Neural progenitor cell (in vitro differentiated cells): ENCODE results near the gene MRGPRX2.

Source experiments
- CTCF ChIP-seq: fragments of 200-600 bp; sonication (generic); IDR thresholded peaks from 2 replicates; pipeline ENCODE4 v1.5.1; 2017; ENCODE audit warnings: antibody characterized with exemption, mild to moderate bottlenecking
- EZH2 ChIP-seq: fragments of 200-600 bp; sonication (generic); IDR thresholded peaks from 2 replicates; pipeline ENCODE4 v1.6.1; 2017; ENCODE audit warnings: antibody characterized with exemption, mild to moderate bottlenecking, moderate library complexity
- EZH2phosphoT487 ChIP-seq: fragments of 200-600 bp; sonication (generic); IDR thresholded peaks from 2 replicates; pipeline ENCODE4 v1.6.1; 2017; ENCODE audit warnings: antibody characterized with exemption

- TF ChIP-seq EZH2phosphoT487 (no peak), CTCF (no peak), EZH2 (no peak)
Measured at GRCh38 chr11:19059833-19060232, 684 bp downstream of the MRGPRX2 start.
